GM19324 (cell line): Measurements from ENCODE around the gene BNIP1.
A peak's percentile ranks its signal among the peaks of the same experiment; 100 is the strongest.
"Not testable (repeated sequence)": the region's sequence is repeated elsewhere in the genome, so short reads cannot be mapped to it uniquely, and the experiment has no call there.

Experiments used
- ATAC-seq: cut with Tn5 transposase; IDR thresholded peaks from one replicate; pipeline ENCODE4 v1.9.1; 2021; ENCODE audit warnings: mild to moderate bottlenecking, moderate library complexity; ENCODE audit not compliant: unreplicated experiment, low FRiP score

BNIP1 gene

GRCh38 chr5:173144200-173145176 lies at the start of gene BNIP1:
Gene BNIP1, plus strand, starts transcription at chr5:173144531. Its CDS starts 15 bp downstream, at chr5:173144546.
- ATAC-seq = peak; percentile 86

- ATAC-seq = no peak
Measured at GRCh38 chr5:173098787-173099186, 45.5 kb upstream of the BNIP1 start.

GRCh38 chr5:173099461-173099860 lies 44.9 kb upstream of the BNIP1 start:
- ATAC-seq = no peak

- no peak for ATAC-seq
Measured at GRCh38 chr5:173101245-173101644, 43.1 kb upstream of the BNIP1 start.

- ATAC-seq = no peak
Measured at GRCh38 chr5:173103411-173103810, 40.9 kb upstream of the BNIP1 start.

- no peak for ATAC-seq
Measured at GRCh38 chr5:173108914-173109313, 35.4 kb upstream of the BNIP1 start.

- no peak for ATAC-seq
Measured at GRCh38 chr5:173114536-173114935, 29.8 kb upstream of the BNIP1 start.

GRCh38 chr5:173119719-173120118 lies 24.6 kb upstream of the BNIP1 start:
- ATAC-seq = no peak

- ATAC-seq = no peak
Measured at GRCh38 chr5:173123416-173123815, 20.9 kb upstream of the BNIP1 start.

GRCh38 chr5:173132166-173132565 lies 12.2 kb upstream of the BNIP1 start:
- not testable (repeated sequence) for ATAC-seq

- ATAC-seq = no peak
Measured at GRCh38 chr5:173138707-173139106, 5.6 kb upstream of the BNIP1 start.

GRCh38 chr5:173139631-173140030 lies 4.7 kb upstream of the BNIP1 start:
- ATAC-seq = no peak

- no peak for ATAC-seq
Measured at GRCh38 chr5:173140769-173141168, 3.6 kb upstream of the BNIP1 start.

GRCh38 chr5:173143567-173143966 lies 764 bp upstream of the BNIP1 start:
- no peak for ATAC-seq

GRCh38 chr5:173148354-173148753 lies 4.0 kb downstream of the BNIP1 start:
- no peak for ATAC-seq

GRCh38 chr5:173152547-173152946 lies 8.2 kb downstream of the BNIP1 start:
- no peak for ATAC-seq

- ATAC-seq = no peak
Measured at GRCh38 chr5:173153842-173154241, 9.5 kb downstream of the BNIP1 start.

- ATAC-seq = not testable (repeated sequence)
Measured at GRCh38 chr5:173154619-173155018, 10.3 kb downstream of the BNIP1 start.

- ATAC-seq = no peak
Measured at GRCh38 chr5:173155912-173156311, 11.6 kb downstream of the BNIP1 start.

GRCh38 chr5:173158366-173158765 lies 14.0 kb downstream of the BNIP1 start:
- no peak for ATAC-seq

GRCh38 chr5:173159256-173159655 lies 14.9 kb downstream of the BNIP1 start:
- ATAC-seq = no peak

GRCh38 chr5:173161148-173161547 lies 16.8 kb downstream of the BNIP1 start:
- no peak for ATAC-seq
